GM19468 (cell line): ENCODE data around the gene DCST2.

ENCODE experiments used
- ATAC-seq: cut with Tn5 transposase; IDR thresholded peaks from one replicate; pipeline ENCODE4 v1.9.1; 2021; ENCODE audit warnings: mild to moderate bottlenecking, moderate library complexity, moderate number of reproducible peaks; ENCODE audit not compliant: unreplicated experiment; ENCODE audit errors: extremely low read depth

The DCST2 gene

GRCh38 chr1:155070158-155070621 lies 36.6 kb upstream of the DCST2 start:
- ATAC-seq, result no peak

GRCh38 chr1:155069551-155070157 lies 36.1 kb upstream of the DCST2 start:
- no peak for ATAC-seq

DNA sequence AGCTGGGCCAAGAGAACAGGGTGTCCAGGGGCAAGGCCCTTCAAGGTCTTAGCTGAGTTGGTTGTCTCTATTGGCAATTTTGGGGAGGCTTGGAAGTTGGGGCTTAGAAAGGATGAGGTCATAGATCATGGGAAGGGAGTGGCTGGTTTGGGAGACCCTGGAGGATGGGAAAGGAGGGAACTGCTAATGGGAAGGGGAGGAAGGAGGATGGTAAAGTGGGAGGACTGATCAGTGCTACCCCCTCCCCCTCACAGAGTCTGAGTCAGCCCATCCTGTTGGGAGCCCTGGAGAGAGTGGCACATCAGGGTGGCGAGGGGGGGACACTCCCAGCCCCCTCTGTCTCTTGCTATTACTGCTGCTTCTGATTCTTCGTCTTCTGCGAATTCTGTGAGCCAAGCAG lies 35.0 kb upstream of the DCST2 start:
- ATAC-seq, result no peak

GRCh38 chr1:155066777-155067176 lies 33.2 kb upstream of the DCST2 start:
- no peak for ATAC-seq

- ATAC-seq, result no peak
These were observed 31.4 kb upstream of the DCST2 start for GRCh38 chr1:155064832-155065429.

DNA sequence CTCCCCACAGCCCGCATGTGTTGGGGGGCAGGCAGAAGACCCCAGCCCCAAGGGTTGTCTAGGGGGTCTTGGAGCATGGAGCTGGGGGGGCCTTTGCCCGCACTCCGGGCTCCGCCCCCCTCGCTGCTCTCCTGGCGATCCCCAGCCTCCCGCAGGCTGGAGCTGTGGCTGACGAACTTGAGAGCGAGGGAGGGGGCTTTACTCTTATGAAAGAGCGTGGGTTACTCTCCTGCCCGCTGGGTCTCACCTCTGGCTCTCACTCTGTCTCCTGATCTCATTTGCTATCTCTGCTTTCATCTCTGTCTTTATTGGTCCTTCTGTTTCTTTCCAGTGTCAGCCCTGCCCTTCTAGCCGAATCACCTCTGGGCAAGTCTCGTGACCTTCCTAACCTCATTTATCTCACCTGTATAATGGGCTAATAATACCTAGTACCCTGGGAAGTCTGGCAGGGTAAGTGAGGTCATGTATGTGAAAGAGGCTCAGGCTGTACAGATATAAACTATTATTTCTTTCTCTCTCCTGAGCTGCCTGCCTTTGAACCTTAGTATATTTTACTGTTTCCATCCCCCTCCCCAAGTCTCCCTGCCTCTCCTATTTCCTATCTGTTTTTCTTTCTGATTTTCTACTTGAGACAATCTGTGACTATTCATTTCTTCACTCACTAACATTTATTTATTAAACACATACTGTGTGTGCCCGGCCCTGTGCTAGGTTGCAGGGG lies 30.7 kb upstream of the DCST2 start:
- no peak for ATAC-seq

GRCh38 chr1:155063550-155064110 lies 30.0 kb upstream of the DCST2 start, which contains the start of gene EFNA4:
Gene EFNA4 (plus strand): TSS chr1:155063740. CDS start chr1:155063824, 84 bp downstream.
- ATAC-seq, result peak; percentile 24

GRCh38 chr1:155062702-155063411 lies 29.3 kb upstream of the DCST2 start:
- no peak for ATAC-seq

DNA sequence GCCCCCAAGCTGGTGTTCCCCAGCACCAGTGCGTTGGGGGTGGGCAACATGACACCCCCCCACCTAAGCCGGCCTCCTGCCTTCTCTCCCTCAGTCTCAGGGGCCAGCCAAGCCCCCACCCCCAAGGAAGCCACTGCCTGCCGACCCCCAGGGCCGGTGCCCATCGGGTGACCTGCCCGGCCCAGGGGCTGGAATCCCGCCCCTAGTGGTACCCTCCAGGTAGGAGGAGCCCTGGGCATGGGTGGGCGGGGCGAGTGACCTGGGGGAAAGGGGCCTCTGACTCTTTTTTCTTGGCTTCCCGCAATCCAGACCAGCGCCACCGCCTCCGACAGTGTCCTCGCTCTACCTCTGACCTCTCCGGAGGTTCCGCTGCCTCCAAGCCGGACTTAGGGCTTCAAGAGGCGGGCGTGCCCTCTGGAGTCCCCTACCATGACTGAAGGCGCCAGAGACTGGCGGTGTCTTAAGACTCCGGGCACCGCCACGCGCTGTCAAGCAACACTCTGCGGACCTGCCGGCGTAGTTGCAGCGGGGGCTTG lies 28.6 kb upstream of the DCST2 start:
- no peak for ATAC-seq

DNA sequence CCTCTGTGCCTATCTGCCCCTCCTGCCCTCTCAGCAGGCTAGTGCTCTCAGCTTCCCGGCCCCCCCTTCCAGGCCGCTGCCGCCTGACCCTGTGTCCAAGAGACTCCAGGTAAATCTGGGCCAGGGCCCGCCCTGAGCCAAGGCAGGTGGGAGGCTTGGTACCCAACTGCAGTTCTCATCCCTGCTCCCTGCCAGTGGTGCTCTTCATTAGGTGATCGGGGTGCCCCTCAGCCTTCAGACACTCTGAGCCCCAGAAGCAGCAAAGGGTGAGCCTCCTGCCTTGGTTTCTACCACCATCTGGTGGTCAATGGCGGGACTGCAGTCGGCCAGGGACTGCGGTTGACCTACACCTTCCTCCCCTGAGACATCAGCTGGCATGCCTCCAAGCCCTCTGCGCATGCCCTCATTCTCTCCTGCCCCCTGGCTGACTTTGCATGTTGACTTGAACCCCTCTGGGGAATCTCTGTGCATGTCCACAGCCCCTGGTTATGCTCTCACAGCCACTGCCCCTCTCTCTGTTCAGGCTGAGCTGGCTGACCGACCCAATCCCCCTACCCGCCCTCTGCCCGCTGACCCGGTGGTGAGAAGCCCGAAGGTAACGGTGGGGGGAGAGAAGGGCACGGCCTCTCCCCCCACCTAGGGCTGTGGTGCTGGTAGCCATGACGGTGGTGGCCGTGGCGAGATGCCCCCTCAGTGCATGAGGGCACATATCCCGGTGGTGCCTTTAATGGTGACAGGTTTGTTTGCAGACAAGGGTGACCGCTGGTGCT lies 28.0 kb upstream of the DCST2 start:
- no peak for ATAC-seq

DNA sequence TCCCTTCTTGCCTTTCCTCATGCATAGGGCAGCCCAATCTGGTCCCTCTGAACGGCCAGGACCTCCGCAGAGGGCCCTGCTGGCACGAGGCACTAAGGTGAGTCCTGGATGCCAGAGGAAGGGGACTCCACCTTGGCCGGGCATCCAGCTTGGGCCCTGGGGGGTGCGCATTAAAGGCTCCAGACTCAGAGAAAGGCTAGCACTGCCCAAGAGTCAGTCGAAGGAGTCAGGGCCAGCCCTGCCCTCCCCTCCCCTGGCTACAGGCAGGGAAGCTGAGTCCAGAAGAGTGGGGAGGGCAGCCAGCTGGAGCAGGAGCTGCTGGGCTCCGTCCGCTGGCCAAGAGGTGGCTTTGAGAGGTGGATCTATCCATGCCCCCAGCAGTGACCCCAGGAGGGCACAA lies 27.2 kb upstream of the DCST2 start:
- no peak for ATAC-seq

- no peak for ATAC-seq
These were observed 24.2 kb upstream of the DCST2 start for GRCh38 chr1:155057788-155058211.

GRCh38 chr1:155057104-155057503 lies 23.5 kb upstream of the DCST2 start:
- no peak for ATAC-seq

- ATAC-seq, result no peak
These were observed 20.0 kb upstream of the DCST2 start for GRCh38 chr1:155053531-155054105.

- no peak for ATAC-seq
These were observed 19.1 kb upstream of the DCST2 start for GRCh38 chr1:155052439-155053395.

- no peak for ATAC-seq
These were observed 18.3 kb upstream of the DCST2 start for GRCh38 chr1:155051777-155052398.

- ATAC-seq, result no peak
These were observed 17.8 kb upstream of the DCST2 start for GRCh38 chr1:155051342-155051776.
